ENCODE data around the gene KBTBD7.

DNA sequence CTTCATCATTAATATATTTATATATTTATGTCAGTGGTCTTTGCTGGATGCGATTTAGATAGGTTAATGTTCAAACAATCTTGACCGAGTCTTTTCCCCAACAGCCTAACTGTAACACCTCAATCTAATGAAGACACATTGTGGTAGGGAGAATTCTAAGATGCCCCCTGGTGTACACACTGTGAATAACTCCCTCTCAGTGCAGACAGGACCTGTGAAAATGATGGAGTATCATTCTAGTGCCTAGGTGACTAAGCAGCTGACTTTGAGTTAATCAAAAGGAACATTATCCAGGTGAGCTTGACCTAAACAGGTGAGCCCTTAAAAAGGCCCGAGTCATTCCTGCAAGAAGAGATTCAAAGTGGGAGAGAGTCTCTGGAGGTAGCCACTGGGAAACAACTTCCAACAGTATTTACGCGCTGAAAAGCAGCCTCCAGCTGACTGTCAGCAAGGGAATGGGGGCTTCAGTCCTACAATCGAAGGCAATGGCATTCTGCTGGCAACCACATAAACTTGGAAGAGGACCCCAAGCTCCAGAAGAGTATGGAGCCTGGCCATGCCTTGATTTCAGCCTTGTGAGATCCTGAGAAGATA is 28.0 kb upstream of the KBTBD7 start:
- TF ChIP-seq, protein P1, sequence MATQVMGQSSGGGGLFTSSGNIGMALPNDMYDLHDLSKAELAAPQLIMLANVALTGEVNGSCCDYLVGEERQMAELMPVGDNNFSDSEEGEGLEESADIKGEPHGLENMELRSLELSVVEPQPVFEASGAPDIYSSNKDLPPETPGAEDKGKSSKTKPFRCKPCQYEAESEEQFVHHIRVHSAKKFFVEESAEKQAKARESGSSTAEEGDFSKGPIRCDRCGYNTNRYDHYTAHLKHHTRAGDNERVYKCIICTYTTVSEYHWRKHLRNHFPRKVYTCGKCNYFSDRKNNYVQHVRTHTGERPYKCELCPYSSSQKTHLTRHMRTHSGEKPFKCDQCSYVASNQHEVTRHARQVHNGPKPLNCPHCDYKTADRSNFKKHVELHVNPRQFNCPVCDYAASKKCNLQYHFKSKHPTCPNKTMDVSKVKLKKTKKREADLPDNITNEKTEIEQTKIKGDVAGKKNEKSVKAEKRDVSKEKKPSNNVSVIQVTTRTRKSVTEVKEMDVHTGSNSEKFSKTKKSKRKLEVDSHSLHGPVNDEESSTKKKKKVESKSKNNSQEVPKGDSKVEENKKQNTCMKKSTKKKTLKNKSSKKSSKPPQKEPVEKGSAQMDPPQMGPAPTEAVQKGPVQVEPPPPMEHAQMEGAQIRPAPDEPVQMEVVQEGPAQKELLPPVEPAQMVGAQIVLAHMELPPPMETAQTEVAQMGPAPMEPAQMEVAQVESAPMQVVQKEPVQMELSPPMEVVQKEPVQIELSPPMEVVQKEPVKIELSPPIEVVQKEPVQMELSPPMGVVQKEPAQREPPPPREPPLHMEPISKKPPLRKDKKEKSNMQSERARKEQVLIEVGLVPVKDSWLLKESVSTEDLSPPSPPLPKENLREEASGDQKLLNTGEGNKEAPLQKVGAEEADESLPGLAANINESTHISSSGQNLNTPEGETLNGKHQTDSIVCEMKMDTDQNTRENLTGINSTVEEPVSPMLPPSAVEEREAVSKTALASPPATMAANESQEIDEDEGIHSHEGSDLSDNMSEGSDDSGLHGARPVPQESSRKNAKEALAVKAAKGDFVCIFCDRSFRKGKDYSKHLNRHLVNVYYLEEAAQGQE (IDR thresholded peaks at IDR 0.05; ENCODE audit: low read depth, low read length), result no peak
- TF ChIP-seq, protein P2, sequence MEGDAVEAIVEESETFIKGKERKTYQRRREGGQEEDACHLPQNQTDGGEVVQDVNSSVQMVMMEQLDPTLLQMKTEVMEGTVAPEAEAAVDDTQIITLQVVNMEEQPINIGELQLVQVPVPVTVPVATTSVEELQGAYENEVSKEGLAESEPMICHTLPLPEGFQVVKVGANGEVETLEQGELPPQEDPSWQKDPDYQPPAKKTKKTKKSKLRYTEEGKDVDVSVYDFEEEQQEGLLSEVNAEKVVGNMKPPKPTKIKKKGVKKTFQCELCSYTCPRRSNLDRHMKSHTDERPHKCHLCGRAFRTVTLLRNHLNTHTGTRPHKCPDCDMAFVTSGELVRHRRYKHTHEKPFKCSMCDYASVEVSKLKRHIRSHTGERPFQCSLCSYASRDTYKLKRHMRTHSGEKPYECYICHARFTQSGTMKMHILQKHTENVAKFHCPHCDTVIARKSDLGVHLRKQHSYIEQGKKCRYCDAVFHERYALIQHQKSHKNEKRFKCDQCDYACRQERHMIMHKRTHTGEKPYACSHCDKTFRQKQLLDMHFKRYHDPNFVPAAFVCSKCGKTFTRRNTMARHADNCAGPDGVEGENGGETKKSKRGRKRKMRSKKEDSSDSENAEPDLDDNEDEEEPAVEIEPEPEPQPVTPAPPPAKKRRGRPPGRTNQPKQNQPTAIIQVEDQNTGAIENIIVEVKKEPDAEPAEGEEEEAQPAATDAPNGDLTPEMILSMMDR (IDR thresholded peaks at IDR 0.05), result peak; percentile 71
- TF ChIP-seq RCOR1 (IDR thresholded peaks at IDR 0.05; ENCODE audit: low read length) (no peak), TAF1 (IDR thresholded peaks at IDR 0.05; ENCODE audit: borderline replicate concordance, low read depth, low read length) (no peak), POLR2AphosphoS5 (IDR thresholded peaks at IDR 0.05; ENCODE audit: low read depth, low read length) (no peak)
